Keratinocyte (primary cell): ENCODE measurements around the gene DSG2. TPM values are rescaled to one million over a fixed set of nuclear protein-coding genes. Genes with fewer than 3 reads are reported as not detected.

Source experiments
- DNase-seq: peaks from one replicate; pipeline ENCODE4 v3.0.0-alpha.2; 2011; ENCODE audit warnings: low read depth, missing footprints, low spot score
- FAIRE-seq: peaks from 2 replicates; lab custom pipeline; 2011; peaks lifted over from hg19 to GRCh38; lab: Jason Lieb, UNC
- H2AFZ ChIP-seq: 2 replicates; pipeline ENCODE4 v1.6.0; 2012; ENCODE audit warnings: low read length, control low read depth, inconsistent platforms; ENCODE audit not compliant: control insufficient read depth
- H3K27ac ChIP-seq: 2 replicates; pipeline ENCODE4 v1.5.1; 2011; ENCODE audit warnings: low read length; ENCODE audit not compliant: control insufficient read depth, insufficient read depth
- H3K27me3 ChIP-seq: 3 replicates; pipeline ENCODE4 v1.6.0; 2011; ENCODE audit warnings: low read length; ENCODE audit not compliant: control insufficient read depth, insufficient read depth; ENCODE audit errors: extremely low read depth
- H3K36me3 ChIP-seq, 2 experiments: 2 replicates in 1 of 2; 3 replicates in 1 of 2; pipeline ENCODE4 v1.5.1; 2011; ENCODE audit warnings: low read length in 2 of 2, mild to moderate bottlenecking in 1 of 2; ENCODE audit not compliant: control insufficient read depth in 2 of 2, insufficient read depth in 2 of 2; ENCODE audit errors: extremely low read depth in 1 of 2
- H3K4me1 ChIP-seq: 3 replicates; pipeline ENCODE4 v1.5.1; 2011; ENCODE audit warnings: low read length; ENCODE audit not compliant: control insufficient read depth, insufficient read depth; ENCODE audit errors: extremely low read depth
- H3K4me2 ChIP-seq: 3 replicates; pipeline ENCODE4 v1.6.0; 2011; ENCODE audit warnings: low read depth, low read length; ENCODE audit not compliant: control insufficient read depth, insufficient read depth; ENCODE audit errors: extremely low read depth
- H3K4me3 ChIP-seq, 3 experiments: fragments of 200-600 bp in 1 of 3; sonication (generic) in 1 of 3; 2 replicates in 2 of 3; 3 replicates in 1 of 3; pipeline ENCODE4 v1.5.1; 2011 to 2016; ENCODE audit warnings: low read length in 3 of 3, mild to moderate bottlenecking in 3 of 3, control low read depth in 2 of 3, inconsistent platforms in 1 of 3, low read depth in 1 of 3, mixed read lengths in 1 of 3, mixed run types in 1 of 3, moderate library complexity in 1 of 3; ENCODE audit not compliant: control insufficient read depth in 2 of 3, insufficient read depth in 2 of 3; ENCODE audit errors: extremely low read depth in 1 of 3
- H3K79me2 ChIP-seq: 2 replicates; pipeline ENCODE4 v1.6.0; 2012; ENCODE audit warnings: low read length; ENCODE audit not compliant: control insufficient read depth, insufficient read depth
- H3K9ac ChIP-seq: 3 replicates; pipeline ENCODE4 v1.6.0; 2011; ENCODE audit warnings: low read length; ENCODE audit not compliant: control insufficient read depth, insufficient read depth; ENCODE audit errors: extremely low read depth
- H3K9me1 ChIP-seq: 3 replicates; pipeline ENCODE4 v1.6.0; 2011; ENCODE audit warnings: low read length; ENCODE audit not compliant: control insufficient read depth, insufficient read depth; ENCODE audit errors: extremely low read depth
- H3K9me3 ChIP-seq: 2 replicates; pipeline ENCODE4 v1.5.1; 2012; ENCODE audit warnings: low read depth, low read length; ENCODE audit not compliant: control insufficient read depth
- H4K20me1 ChIP-seq: 3 replicates; pipeline ENCODE4 v1.6.0; 2011; ENCODE audit warnings: low read length; ENCODE audit not compliant: control insufficient read depth, insufficient read depth; ENCODE audit errors: extremely low read depth
- CTCF ChIP-seq, 3 experiments: IDR thresholded peaks in 1 of 3; conservative IDR thresholded peaks in 1 of 3; optimal IDR thresholded peaks in 1 of 3; 2 replicates in 2 of 3; 3 replicates in 1 of 3; pipeline versions ENCODE3 to v1.5.1; 2011; ENCODE audit warnings: low read length in 3 of 3, mild to moderate bottlenecking in 3 of 3, moderate library complexity in 2 of 3, control low read depth in 1 of 3, inconsistent platforms in 1 of 3; ENCODE audit not compliant: insufficient read depth in 2 of 3; ENCODE audit errors: extremely low read depth in 1 of 3
- EZH2 ChIP-seq: IDR thresholded peaks from one replicate; pipeline ENCODE4 v1.6.1; 2012; ENCODE audit warnings: inconsistent platforms, mild to moderate bottlenecking, low read length, moderate library complexity
- dilution Hi-C: fragments of 300-500 bp; cut with MboI; formaldehyde crosslinking; loops from one replicate; pipeline ENCODE4 v1.7.0; 2020; ENCODE audit warnings: low sequenced_read_pairs; ENCODE audit not compliant: extremely low pct_ligation_motif_present
- polyA plus RNA-seq, 5 experiments: library from polyadenylated mRNA; depleted of rRNA in 3 of 5; stranded (reverse) in 3 of 5; stranded (forward) in 1 of 5; unstranded in 1 of 5; fragments of >200 nt; gene quantifications; 1 replicate in 1 of 5; 2 replicates in 3 of 5; 3 replicates in 1 of 5; pipeline versions ENCODE4 v1.2.1 to v1.2.3, GENCODE V29; 2011 to 2012; ENCODE audit warnings: missing spikeins in 2 of 5, low read depth in 1 of 5, low replicate concordance in 1 of 5

Gene DSG2
- polyA plus RNA-seq, 1 donor (not counting 4 experiments of a cell fraction or from before 2014, with no cell fraction given) = 140 TPM

GRCh38 chr18:31596081-31596872, 98.3 kb downstream of the DSG2 start:
- Histone ChIP-seq H3K27ac (no peak overlapping the region), H3K4me2 (no peak overlapping the region), H2AFZ (no peak overlapping the region), H3K4me3 (no peak overlapping the region), H3K9me1 (no peaks in the 10 kb centered on the region), H3K4me1 (no peaks in the 10 kb centered on the region), H3K36me3 (no peaks in the 10 kb centered on the region), H3K27me3 (no peaks in the 10 kb centered on the region), H3K79me2 (no peaks in the 10 kb centered on the region), H3K9ac (no peak overlapping the region), H3K9me3 (no peaks in the 10 kb centered on the region), H4K20me1 (no peaks in the 10 kb centered on the region)
- TF ChIP-seq EZH2 (no peak), CTCF (optimal IDR thresholded peaks at IDR 0.05 in 1 of 3, IDR thresholded peaks at IDR 0.05 in 1 of 3, conservative IDR thresholded peaks at IDR 0.05 in 1 of 3; ENCODE audit: extremely low read depth in 1 of 3, insufficient read depth in 2 of 3, low read length in 3 of 3) (no peak)
- DNase-seq (no peak), FAIRE-seq (no peak)
- dilution Hi-C loops = no loop called here

- FAIRE-seq = no peak
Observed at GRCh38 chr18:31598021-31598805, 100.2 kb downstream of the DSG2 start.

More at GRCh38 chr18:31598021-31598805, 100.2 kb downstream of the DSG2 start:
- Histone ChIP-seq H4K20me1 (no peaks in the 10 kb centered on the region), H3K36me3 (no peaks in the 10 kb centered on the region), H3K9me1 (no peaks in the 10 kb centered on the region), H3K9me3 (no peaks in the 10 kb centered on the region), H3K4me3 (no peak overlapping the region), H3K9ac (no peak overlapping the region), H3K27me3 (no peaks in the 10 kb centered on the region), H3K79me2 (no peaks in the 10 kb centered on the region), H3K27ac (no peak overlapping the region), H3K4me1 (peaks cover 2% of the 10 kb centered on the region), H2AFZ (no peak overlapping the region), H3K4me2 (no peak overlapping the region)
- TF ChIP-seq EZH2 (no peak), CTCF (optimal IDR thresholded peaks at IDR 0.05 in 1 of 3, IDR thresholded peaks at IDR 0.05 in 1 of 3, conservative IDR thresholded peaks at IDR 0.05 in 1 of 3; ENCODE audit: extremely low read depth in 1 of 3, insufficient read depth in 2 of 3, low read length in 3 of 3) (no peak)
- dilution Hi-C loops = no loop called here
- DNase-seq = no peak

Other genes with a start within 250 kb of the DSG2 start
- gene DSG1, start 180.0 kb upstream of the DSG2 start, polyA plus RNA-seq = 9.8 to 68.0 TPM (median 27.6 TPM) in 3 replicates
- gene DSG4, start 121.4 kb upstream of the DSG2 start, polyA plus RNA-seq = 0.18 to 0.50 TPM (median 0.19 TPM) in 3 replicates
- 172 to 488 TPM (median 259 TPM) in 3 replicates for gene DSG3, start 50.4 kb upstream of the DSG2 start, polyA plus RNA-seq
- not detected in 3 replicates for gene TTR, start 93.7 kb downstream of the DSG2 start, polyA plus RNA-seq
- 2.3 to 7.1 TPM (median 5.0 TPM) in 3 replicates for gene B4GALT6, start 186.4 kb downstream of the DSG2 start, polyA plus RNA-seq